ENCODE results near the gene TIA1. TPM values are rescaled to one million over a fixed set of nuclear protein-coding genes. Genes with fewer than 3 reads are reported as not detected.

The TIA1 gene
- total RNA-seq, 1 experiment from 2014 or later = 150 TPM

GRCh38 chr2:70160545-70160944 lies 87.9 kb downstream of the TIA1 start:
- Mint-ChIP-seq H3K4me3 (no peak overlapping the region), H3K36me3 (peaks cover 13% of the 10 kb centered on the region), H3K4me1 (no peaks in the 10 kb centered on the region), H3K27me3 (ENCODE audit: low read depth) (no peaks in the 10 kb centered on the region), H3K27ac (peak overlapping the region; percentile 38; the same call in 1 of the 2 replicates), H3K9me3 (no peaks in the 10 kb centered on the region)
- DNase-seq (ENCODE audit: low spot score) = no peak
- TF ChIP-seq, protein P1, sequence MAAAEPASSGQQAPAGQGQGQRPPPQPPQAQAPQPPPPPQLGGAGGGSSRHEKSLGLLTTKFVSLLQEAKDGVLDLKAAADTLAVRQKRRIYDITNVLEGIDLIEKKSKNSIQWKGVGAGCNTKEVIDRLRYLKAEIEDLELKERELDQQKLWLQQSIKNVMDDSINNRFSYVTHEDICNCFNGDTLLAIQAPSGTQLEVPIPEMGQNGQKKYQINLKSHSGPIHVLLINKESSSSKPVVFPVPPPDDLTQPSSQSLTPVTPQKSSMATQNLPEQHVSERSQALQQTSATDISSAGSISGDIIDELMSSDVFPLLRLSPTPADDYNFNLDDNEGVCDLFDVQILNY (CRISPR knock-in tag; IDR thresholded peaks at IDR 0.05) = no peak
- TF ChIP-seq ETV6 (CRISPR knock-in tag; IDR thresholded peaks at IDR 0.05) (no peak), ZNF396 (CRISPR knock-in tag; IDR thresholded peaks at IDR 0.05; ENCODE audit: borderline replicate concordance) (no peak), PREB (CRISPR knock-in tag; IDR thresholded peaks at IDR 0.05; ENCODE audit: borderline replicate concordance) (no peak), TEAD1 (CRISPR knock-in tag; IDR thresholded peaks at IDR 0.05) (no peak), NR3C1 (CRISPR knock-in tag; conservative IDR thresholded peaks at IDR 0.05; ENCODE audit: low read depth) (no peak), MYBL2 (CRISPR knock-in tag; IDR thresholded peaks at IDR 0.05) (no peak), PRDM15 (CRISPR knock-in tag; IDR thresholded peaks at IDR 0.05) (no peak), SOX15 (CRISPR knock-in tag; IDR thresholded peaks at IDR 0.05) (no peak)
- TF ChIP-seq, protein P2, sequence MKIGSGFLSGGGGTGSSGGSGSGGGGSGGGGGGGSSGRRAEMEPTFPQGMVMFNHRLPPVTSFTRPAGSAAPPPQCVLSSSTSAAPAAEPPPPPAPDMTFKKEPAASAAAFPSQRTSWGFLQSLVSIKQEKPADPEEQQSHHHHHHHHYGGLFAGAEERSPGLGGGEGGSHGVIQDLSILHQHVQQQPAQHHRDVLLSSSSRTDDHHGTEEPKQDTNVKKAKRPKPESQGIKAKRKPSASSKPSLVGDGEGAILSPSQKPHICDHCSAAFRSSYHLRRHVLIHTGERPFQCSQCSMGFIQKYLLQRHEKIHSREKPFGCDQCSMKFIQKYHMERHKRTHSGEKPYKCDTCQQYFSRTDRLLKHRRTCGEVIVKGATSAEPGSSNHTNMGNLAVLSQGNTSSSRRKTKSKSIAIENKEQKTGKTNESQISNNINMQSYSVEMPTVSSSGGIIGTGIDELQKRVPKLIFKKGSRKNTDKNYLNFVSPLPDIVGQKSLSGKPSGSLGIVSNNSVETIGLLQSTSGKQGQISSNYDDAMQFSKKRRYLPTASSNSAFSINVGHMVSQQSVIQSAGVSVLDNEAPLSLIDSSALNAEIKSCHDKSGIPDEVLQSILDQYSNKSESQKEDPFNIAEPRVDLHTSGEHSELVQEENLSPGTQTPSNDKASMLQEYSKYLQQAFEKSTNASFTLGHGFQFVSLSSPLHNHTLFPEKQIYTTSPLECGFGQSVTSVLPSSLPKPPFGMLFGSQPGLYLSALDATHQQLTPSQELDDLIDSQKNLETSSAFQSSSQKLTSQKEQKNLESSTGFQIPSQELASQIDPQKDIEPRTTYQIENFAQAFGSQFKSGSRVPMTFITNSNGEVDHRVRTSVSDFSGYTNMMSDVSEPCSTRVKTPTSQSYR (CRISPR knock-in tag; IDR thresholded peaks at IDR 0.05) = no peak
- TF ChIP-seq, protein P3, sequence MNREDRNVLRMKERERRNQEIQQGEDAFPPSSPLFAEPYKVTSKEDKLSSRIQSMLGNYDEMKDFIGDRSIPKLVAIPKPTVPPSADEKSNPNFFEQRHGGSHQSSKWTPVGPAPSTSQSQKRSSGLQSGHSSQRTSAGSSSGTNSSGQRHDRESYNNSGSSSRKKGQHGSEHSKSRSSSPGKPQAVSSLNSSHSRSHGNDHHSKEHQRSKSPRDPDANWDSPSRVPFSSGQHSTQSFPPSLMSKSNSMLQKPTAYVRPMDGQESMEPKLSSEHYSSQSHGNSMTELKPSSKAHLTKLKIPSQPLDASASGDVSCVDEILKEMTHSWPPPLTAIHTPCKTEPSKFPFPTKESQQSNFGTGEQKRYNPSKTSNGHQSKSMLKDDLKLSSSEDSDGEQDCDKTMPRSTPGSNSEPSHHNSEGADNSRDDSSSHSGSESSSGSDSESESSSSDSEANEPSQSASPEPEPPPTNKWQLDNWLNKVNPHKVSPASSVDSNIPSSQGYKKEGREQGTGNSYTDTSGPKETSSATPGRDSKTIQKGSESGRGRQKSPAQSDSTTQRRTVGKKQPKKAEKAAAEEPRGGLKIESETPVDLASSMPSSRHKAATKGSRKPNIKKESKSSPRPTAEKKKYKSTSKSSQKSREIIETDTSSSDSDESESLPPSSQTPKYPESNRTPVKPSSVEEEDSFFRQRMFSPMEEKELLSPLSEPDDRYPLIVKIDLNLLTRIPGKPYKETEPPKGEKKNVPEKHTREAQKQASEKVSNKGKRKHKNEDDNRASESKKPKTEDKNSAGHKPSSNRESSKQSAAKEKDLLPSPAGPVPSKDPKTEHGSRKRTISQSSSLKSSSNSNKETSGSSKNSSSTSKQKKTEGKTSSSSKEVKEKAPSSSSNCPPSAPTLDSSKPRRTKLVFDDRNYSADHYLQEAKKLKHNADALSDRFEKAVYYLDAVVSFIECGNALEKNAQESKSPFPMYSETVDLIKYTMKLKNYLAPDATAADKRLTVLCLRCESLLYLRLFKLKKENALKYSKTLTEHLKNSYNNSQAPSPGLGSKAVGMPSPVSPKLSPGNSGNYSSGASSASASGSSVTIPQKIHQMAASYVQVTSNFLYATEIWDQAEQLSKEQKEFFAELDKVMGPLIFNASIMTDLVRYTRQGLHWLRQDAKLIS (CRISPR knock-in tag; IDR thresholded peaks at IDR 0.05; ENCODE audit: borderline replicate concordance) = no peak
- ChIA-PET CTCF (no interaction called here), POLR2A (no interaction called here)
- no peak for ATAC-seq

Small RNA genes lying within 50 kb of the gene (microRNA-seq; reads per million reads assigned to microRNA genes)
- not detected for gene MIR1285-2 (ENCODE audit: borderline number of aligned reads)

Other genes with a start within 250 kb of the TIA1 start
- 489 to 528 TPM (median 518 TPM) in 3 replicates for gene PCBP1, start 161.2 kb downstream of the TIA1 start, total RNA-seq (2021)
- 6.8 to 13.1 TPM (median 10.2 TPM) in 3 replicates for gene C2orf42, start 57.6 kb downstream of the TIA1 start, total RNA-seq (2021)
- gene PCYOX1, start 9.5 kb upstream of the TIA1 start, total RNA-seq (2021) = 43.3 to 53.1 TPM (median 47.1 TPM) in 3 replicates
- gene SNRPG, start 45.1 kb upstream of the TIA1 start, total RNA-seq (2021) = 350 to 369 TPM (median 355 TPM) in 3 replicates
- gene FAM136A, start 53.4 kb upstream of the TIA1 start, total RNA-seq (2021) = 81.0 to 83.9 TPM (median 81.4 TPM) in 3 replicates

Data from WTC11 (cell line).